Uterus (tissue), 4 donors: ENCODE data around the gene SP2. TPM values are rescaled to one million over a fixed set of nuclear protein-coding genes. Genes with fewer than 3 reads are reported as not detected.

Experiments
- DNase-seq, 2 donors: peaks; one replicate each; pipeline ENCODE4 v3.0.0-alpha.2; 2019 to 2020
- H3K27ac ChIP-seq, 2 donors: fragments of 200-600 bp; sonication (generic); 1 replicate in 1 of 2; 2 replicates in 1 of 2; pipeline ENCODE4 v1.5.1; 2016 to 2018
- H3K27me3 ChIP-seq, 2 donors: fragments of 200-600 bp; sonication (generic); one replicate each; pipeline ENCODE4 v1.5.1; 2018 to 2019; ENCODE audit warnings: control low read depth in 1 of 2
- H3K36me3 ChIP-seq, 2 donors: fragments of 200-600 bp; sonication (generic); one replicate each; pipeline ENCODE4 v1.5.1; 2019; ENCODE audit warnings: control low read depth in 1 of 2
- H3K4me1 ChIP-seq, 2 donors: fragments of 200-600 bp; sonication (generic); one replicate each; pipeline ENCODE4 v1.5.1; 2018 to 2019; ENCODE audit warnings: control low read depth in 1 of 2
- H3K4me3 ChIP-seq, 2 donors: fragments of 200-600 bp; sonication (generic); 1 replicate in 1 of 2; 2 replicates in 1 of 2; pipeline ENCODE4 v1.5.1; 2018 to 2019; ENCODE audit warnings: mild to moderate bottlenecking in 1 of 2
- H3K9me3 ChIP-seq, 2 donors: fragments of 200-600 bp; sonication (generic); one replicate each; pipeline ENCODE4 v1.5.1; 2019; ENCODE audit warnings: control low read depth in 1 of 2
- POLR2A ChIP-seq, 2 donors: fragments of 450-650 bp; IDR thresholded peaks; one replicate each; pipeline ENCODE4 v1.6.1; 2016; ENCODE audit warnings: antibody characterized with exemption in 2 of 2, mild to moderate bottlenecking in 1 of 2, moderate library complexity in 1 of 2
- intact Hi-C: fragments of 100-400 bp; cut with DNase I; formaldehyde crosslinking; loops from one replicate; pipeline ENCODE4 v1.15.1; 2023; ENCODE audit warnings: low total_unique reads
- total RNA-seq, 4 donors: library from RNA; depleted of rRNA in 3 of 4; stranded (reverse); fragments of >200 nt in 3 of 4; gene quantifications; one replicate each; pipeline versions ENCODE4 v1.1.0 to v1.2.4, GENCODE V29; 2014 to 2023
- TF ChIP-seq, protein P1 (sequence below), 4 experiments: fragments of 200-600 bp in 2 of 4; fragments of 450-650 bp in 2 of 4; sonication (generic) in 2 of 4; IDR thresholded peaks; one replicate each; pipeline ENCODE4 v1.5.1; 2016 to 2019; ENCODE audit warnings: antibody characterized with exemption in 4 of 4, mild to moderate bottlenecking in 2 of 4, moderate library complexity in 1 of 4
- donor health status: DM: yes; HTN: yes; CAD: no.

The SP2 gene
- total RNA-seq, 4 donors from 2014 or later, result 0.88 to 18.7 (median 1.3) TPM

DNA sequence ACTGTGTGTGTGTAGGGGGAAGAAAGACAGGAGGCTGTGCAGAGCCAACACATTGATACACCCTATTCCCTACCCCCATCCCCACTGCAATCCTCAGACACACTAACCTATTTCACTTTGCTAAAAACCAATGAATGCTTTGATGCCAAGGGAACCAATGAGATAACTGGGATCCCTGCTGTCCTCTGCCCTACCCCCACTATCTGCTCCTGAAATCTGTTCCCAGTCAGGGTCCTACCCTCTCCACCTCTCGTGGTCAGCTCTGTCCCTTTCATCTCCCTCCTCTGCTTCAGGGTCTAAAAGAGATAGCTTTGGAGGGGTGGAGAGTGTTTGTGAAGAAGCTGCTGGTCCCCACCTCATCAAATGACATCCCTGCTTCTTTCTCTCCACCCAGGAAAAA lies 26.0 kb upstream of the SP2 start:
- no peak for DNase-seq

DNA sequence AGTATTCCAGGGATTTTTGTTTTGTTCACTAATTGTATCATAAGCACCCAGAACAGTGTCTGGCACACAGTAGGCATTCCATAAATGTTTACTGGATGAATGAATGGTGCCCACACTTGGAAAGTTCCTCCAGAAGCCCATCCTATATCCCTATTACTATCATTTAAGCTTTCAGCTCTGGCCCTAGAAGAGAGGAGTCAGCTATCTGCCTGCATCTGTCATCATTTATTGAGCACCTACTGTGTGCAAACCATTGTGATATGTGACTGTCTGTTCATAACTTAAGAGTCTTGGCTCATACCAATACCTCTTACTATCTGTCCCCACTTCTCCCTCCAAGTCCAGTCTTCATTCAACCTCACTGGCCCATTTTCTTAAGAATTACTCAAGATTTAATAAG lies 25.0 kb upstream of the SP2 start:
- Histone ChIP-seq H3K4me3 (no peak overlapping the region), H3K36me3 (no peaks in the 10 kb centered on the region), H3K27me3 (peaks cover 0 to 9% of the 10 kb centered on the region in 2 donors), H3K27ac (no peak overlapping the region), H3K9me3 (no peaks in the 10 kb centered on the region), H3K4me1 (peaks cover 0 to 8% of the 10 kb centered on the region in 2 donors)
- no peak for DNase-seq
- TF ChIP-seq, protein P1, sequence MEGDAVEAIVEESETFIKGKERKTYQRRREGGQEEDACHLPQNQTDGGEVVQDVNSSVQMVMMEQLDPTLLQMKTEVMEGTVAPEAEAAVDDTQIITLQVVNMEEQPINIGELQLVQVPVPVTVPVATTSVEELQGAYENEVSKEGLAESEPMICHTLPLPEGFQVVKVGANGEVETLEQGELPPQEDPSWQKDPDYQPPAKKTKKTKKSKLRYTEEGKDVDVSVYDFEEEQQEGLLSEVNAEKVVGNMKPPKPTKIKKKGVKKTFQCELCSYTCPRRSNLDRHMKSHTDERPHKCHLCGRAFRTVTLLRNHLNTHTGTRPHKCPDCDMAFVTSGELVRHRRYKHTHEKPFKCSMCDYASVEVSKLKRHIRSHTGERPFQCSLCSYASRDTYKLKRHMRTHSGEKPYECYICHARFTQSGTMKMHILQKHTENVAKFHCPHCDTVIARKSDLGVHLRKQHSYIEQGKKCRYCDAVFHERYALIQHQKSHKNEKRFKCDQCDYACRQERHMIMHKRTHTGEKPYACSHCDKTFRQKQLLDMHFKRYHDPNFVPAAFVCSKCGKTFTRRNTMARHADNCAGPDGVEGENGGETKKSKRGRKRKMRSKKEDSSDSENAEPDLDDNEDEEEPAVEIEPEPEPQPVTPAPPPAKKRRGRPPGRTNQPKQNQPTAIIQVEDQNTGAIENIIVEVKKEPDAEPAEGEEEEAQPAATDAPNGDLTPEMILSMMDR (IDR thresholded peaks at IDR 0.05), result no peak
- no peak for TF ChIP-seq POLR2A (IDR thresholded peaks at IDR 0.05)
- intact Hi-C loops, result no loop called here

More for the DNA sequence above, 26.0 kb upstream of the SP2 start:
- no peaks in the 10 kb centered on the region for H3K9me3 ChIP-seq
- peaks cover 0 to 9% of the 10 kb centered on the region in 2 donors for H3K27me3 ChIP-seq
- TF ChIP-seq POLR2A (IDR thresholded peaks at IDR 0.05), result no peak
- TF ChIP-seq, protein P1 (IDR thresholded peaks at IDR 0.05), result no peak
- intact Hi-C loops, result no loop called here
- H3K4me3 ChIP-seq, result no peak overlapping the region
- no peak overlapping the region for H3K27ac ChIP-seq
- peaks cover 0 to 8% of the 10 kb centered on the region in 2 donors for H3K4me1 ChIP-seq
- no peaks in the 10 kb centered on the region for H3K36me3 ChIP-seq

DNA sequence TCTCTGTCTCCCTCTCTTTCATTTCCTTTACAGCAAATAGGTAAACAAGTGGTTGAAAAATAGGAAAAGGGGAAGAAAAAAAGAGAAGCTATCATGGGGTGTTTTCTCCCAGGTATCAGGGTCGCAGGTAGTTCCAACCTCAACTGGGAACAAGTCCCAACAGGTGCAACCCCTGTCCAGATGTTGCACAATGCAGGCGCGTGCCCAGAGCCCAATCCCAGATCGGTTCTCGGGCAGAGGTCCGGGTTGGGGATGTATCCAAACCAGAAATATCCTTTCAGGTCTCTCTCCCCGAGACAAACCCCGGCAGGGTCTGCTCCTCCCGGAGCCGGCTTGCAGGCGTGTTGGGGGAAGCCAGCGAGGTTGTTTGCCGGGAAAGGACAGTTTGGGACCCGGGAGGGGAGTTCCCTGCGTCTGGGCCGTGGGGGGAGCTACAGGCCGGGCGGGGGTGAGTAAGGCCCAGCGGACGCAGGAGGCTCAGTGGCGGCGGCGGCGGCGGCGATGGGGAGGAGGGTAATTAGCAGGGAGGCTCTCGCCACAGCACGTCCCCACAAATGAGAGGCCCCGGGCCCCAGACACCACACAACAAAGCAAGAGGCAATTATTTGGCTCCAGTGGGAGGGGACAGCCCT lies 23.9 kb upstream of the SP2 start:
- TF ChIP-seq POLR2A (IDR thresholded peaks at IDR 0.05), result no peak
- TF ChIP-seq, protein P1 (IDR thresholded peaks at IDR 0.05), result no peak
- no peaks in the 10 kb centered on the region for H3K9me3 ChIP-seq
- H3K36me3 ChIP-seq, result no peaks in the 10 kb centered on the region
- H3K27ac ChIP-seq, result no peak overlapping the region
- peaks cover 0 to 8% of the 10 kb centered on the region in 2 donors for H3K4me1 ChIP-seq
- no peak for DNase-seq
- no peak overlapping the region for H3K4me3 ChIP-seq
- intact Hi-C loops, result no loop called here
- peaks cover 0 to 9% of the 10 kb centered on the region in 2 donors for H3K27me3 ChIP-seq

DNA sequence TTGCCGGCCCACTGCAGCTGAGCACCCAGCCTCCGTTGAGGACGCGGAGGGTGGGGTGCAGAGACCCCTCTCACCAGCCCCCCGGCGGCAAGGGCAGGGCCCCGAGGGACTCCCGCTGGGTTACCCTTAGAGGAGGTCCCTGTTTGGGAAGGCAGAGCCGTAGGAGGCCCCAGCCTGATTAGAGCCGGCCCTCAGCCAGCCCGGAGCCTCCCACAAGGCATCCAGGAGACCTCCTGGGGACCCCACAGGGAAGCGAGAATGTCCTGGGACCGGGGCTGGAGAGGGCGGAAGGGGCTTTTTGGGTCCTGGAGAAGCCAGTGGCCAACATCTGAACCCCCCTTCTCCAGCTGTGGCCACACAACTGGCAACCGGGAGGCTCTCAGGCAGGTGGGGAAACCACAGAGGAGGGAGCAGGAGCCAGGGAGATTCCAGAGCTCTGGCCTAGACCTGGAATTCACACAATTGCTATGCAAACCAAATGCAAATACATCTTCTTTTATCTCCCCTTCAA lies 23.3 kb upstream of the SP2 start:
- Histone ChIP-seq H3K4me1 (peaks cover 0 to 8% of the 10 kb centered on the region in 2 donors), H3K4me3 (no peak overlapping the region), H3K27me3 (peaks cover 0 to 9% of the 10 kb centered on the region in 2 donors), H3K27ac (no peak overlapping the region), H3K9me3 (no peaks in the 10 kb centered on the region), H3K36me3 (no peaks in the 10 kb centered on the region)
- no peak for TF ChIP-seq POLR2A (IDR thresholded peaks at IDR 0.05)
- TF ChIP-seq, protein P1 (IDR thresholded peaks at IDR 0.05), result no peak
- intact Hi-C loops, result no loop called here
- DNase-seq, result no peak

DNA sequence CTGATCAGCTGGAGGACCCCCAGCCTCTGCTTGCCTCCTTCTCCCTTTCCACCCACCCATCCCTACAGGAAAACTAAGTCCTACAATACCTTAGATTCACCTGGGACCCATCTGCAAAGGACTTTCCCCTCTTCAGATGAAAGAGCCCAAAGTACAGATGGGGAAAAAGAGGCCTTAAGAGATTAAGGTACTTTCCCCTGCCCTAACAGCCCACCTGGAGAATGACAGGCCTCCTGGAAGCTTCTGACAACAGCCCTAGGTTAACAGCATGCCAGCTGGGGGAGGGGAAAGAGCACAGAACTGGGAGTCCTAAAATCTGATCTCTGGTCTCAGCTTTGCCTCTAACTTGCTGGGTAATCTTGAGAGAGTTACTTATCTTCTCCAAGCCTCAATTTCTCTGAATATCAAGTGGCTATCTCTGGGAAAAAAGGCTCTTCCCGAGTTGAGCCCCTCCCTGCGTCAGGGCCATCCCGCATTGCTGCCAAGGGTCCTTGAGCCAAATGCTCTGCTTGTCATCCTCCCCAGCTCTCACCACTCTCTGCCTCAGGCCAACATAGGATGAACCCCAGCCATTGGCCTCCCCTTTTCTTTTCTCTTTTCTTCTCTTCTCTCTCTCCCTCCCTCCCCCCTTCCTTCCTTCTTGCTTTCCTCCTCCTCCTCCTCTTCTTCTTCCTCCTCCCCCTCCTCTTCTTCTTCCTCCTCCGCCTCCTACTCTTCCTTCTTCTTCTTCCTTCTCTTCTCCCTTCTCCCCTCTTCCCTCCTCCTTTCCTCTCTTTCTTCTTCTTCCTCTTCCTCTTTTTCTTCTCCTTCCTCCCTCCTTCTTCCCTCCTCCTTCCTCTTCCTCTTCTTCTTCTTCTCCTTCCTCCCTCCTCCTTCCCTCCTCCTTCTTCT lies 22.6 kb upstream of the SP2 start:
- Histone ChIP-seq H3K4me3 (no peak overlapping the region), H3K9me3 (no peaks in the 10 kb centered on the region), H3K36me3 (no peaks in the 10 kb centered on the region), H3K4me1 (peaks cover 0 to 8% of the 10 kb centered on the region in 2 donors), H3K27ac (no peak overlapping the region), H3K27me3 (peaks cover 0 to 9% of the 10 kb centered on the region in 2 donors)
- intact Hi-C loops, result no loop called here
- TF ChIP-seq, protein P1 (IDR thresholded peaks at IDR 0.05), result no peak
- TF ChIP-seq POLR2A (IDR thresholded peaks at IDR 0.05), result no peak
- DNase-seq, result no peak
